DOHH2 (cell line): ENCODE results near the gene WDR91.

Source experiments
- CTCF ChIP-seq: fragments of 200-600 bp; sonication (generic); IDR thresholded peaks from one replicate; pipeline ENCODE4 v1.5.1; 2014; ENCODE audit warnings: antibody characterized with exemption, mild to moderate bottlenecking, low read depth, low read length; ENCODE audit not compliant: poor library complexity, severe bottlenecking
- EZH2phosphoT487 ChIP-seq: fragments of 200-600 bp; sonication (generic); IDR thresholded peaks from 2 replicates; pipeline ENCODE4 v1.6.1; 2017; ENCODE audit warnings: borderline replicate concordance, mild to moderate bottlenecking, antibody characterized with exemption, low read length, moderate library complexity, mixed read lengths

GRCh38 chr7:135147899-135148721, 63.2 kb downstream of the WDR91 start, which contains the start of gene TMEM140:
- TF ChIP-seq CTCF (no peak), EZH2phosphoT487 (no peak)
